ENCODE data around the gene XIRP1.
"Not testable (repeated sequence)": the region's sequence is repeated elsewhere in the genome, so short reads cannot be mapped to it uniquely, and the experiment has no call there.

Gene XIRP1

DNA sequence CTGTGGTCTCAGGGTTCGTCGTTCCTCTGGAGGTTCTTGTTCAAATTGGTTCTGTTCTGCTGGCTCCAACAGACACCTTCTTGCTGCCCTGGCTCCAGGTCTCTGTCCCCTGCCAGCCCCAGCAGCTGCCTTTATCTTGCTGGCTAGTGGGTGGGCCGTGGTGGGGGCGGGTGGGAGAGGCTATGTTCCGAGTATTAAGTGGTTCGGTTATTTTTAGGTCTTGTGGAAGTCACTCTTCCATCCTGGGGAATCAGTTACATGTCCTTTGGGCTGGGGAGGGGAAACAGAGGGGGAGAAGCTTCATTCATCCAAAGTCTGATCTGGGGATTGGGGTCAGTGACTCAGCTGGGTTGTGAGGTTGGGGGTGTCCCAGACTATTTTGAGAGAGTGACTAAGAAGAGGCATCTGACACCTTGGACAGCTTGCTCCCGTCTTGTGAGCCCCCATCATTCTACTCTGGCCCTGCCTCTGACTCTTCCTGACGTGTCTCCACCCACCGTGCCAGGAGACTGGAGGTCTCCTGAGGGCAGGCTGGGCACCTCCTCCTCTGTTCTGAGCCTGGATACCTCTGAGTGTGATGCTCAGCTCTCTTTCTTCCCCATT is at the start of gene XIRP1:
TSS of gene XIRP1 (minus strand) at position 106 of the 603 bp plus-strand sequence. CDS start 3,150 bp downstream, outside the sequence.
- DNase-seq: no peak

DNA sequence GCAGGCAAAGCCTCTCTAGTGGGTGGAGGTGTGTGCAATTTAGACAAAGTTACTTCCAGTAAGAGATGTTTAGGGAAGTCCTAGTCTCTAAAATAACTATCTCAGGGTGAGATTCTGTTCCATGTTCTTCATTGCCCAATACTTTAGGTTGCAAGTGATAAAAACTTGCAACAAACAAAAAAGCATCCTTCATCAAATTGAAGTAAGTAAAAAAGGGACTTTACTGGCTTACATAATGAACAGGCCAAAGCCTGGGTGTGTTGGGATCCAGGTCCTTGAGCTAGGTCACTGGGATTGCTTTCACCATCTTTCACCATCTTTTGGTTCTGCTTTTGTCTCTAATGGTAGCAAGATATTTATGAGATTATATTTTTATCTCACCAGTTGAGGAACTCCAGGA is 49.2 kb upstream of the XIRP1 start:
- DNase-seq: no peak

GRCh38 chr3:39237027-39237426 is 44.6 kb upstream of the XIRP1 start:
- DNase-seq: no peak

GRCh38 chr3:39234651-39235050 is 42.3 kb upstream of the XIRP1 start:
- DNase-seq: no peak

GRCh38 chr3:39232859-39233258 is 40.5 kb upstream of the XIRP1 start:
- no peak for DNase-seq

DNA sequence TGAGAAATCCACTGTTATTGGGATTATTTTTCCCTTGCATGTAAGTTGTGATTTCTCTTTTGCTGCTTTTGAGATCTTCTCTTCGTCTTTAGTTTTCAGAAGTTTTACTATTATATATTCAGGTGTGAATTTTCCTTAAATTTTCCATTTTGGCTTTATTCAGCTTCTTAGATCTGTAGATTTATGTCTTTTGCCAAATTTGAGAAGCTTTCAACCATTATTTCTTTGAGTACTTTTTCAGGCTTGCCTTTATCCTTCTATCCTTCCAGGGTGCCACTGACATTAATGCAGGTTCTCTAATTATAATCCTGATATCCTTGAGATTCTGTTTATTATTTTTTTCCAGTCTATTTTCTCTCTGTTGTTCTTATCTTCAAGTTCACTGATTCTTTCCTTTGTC is 38.1 kb upstream of the XIRP1 start:
- DNase-seq: no peak

- no peak for DNase-seq
Measured at GRCh38 chr3:39228496-39228895, 36.1 kb upstream of the XIRP1 start.

- DNase-seq: not testable (repeated sequence)
Measured at GRCh38 chr3:39227596-39227995, 35.2 kb upstream of the XIRP1 start.

DNA sequence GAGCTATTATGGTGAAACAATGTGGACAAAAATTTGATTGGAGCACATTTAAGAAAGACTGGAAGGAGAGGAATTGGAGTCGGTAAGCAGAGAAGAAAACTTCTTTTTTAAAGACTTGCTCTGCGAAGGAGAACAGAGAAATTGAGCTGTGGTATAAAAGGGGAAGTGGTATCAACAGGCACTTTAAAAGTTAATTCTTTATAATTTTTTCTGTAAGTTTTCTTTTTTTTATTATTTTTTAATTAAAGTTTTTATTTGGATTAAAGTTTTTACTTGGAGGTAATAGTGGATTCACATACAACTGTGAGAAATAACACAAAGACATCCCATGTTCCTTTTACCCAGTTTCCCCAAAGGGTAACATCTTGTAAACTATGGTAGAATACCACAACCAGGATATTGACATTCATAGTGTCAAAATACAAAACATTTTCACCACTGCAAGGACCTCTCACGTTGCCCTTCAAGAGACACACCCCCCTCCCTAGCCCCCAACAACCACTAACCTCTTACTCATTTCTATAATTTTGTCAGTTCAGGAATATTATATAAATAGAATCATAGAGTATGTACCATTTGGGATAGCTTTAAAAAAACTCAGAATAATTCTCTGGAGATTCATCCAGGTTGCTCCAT is 33.8 kb upstream of the XIRP1 start:
- DNase-seq: no peak

DNA sequence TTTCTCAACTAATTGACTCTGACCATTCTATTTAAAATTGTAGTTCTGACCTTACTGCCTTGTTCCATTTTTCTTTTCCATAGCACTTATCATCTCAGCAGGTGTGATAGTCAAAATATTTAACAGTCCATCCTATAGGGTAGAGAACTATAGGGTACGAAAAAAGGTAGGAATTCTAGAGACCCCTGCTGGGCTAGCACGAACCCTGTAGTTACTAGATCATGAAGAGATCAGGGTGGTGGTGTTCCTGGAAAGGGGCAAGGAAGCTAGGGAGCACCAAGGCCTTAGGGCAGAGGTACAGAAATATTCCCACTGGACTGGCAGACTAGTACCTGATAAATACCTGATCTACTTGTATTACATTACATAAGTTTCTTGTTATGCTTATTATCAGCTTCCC is 31.9 kb upstream of the XIRP1 start:
- DNase-seq: no peak

DNA sequence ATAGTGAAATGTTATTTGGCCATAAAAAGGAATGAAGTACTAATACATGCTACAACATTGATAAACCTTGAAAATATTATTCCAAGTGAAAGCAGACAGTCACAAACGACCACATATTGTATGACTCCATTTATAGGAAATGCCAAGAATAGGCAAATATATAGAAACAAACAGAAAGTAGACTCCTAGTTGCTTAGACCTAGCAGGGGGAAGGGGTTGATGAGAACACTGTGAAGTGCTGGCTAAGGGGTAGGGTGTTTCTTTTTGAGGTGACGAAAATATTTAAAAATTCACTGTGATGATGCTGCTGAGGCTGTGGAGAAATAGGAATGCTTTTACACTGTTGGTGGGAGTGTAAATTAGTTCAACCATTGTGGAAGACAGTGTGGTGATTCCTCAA is 30.5 kb upstream of the XIRP1 start:
- DNase-seq: no peak

GRCh38 chr3:39222462-39222861 is 30.1 kb upstream of the XIRP1 start:
- DNase-seq: no peak

DNA sequence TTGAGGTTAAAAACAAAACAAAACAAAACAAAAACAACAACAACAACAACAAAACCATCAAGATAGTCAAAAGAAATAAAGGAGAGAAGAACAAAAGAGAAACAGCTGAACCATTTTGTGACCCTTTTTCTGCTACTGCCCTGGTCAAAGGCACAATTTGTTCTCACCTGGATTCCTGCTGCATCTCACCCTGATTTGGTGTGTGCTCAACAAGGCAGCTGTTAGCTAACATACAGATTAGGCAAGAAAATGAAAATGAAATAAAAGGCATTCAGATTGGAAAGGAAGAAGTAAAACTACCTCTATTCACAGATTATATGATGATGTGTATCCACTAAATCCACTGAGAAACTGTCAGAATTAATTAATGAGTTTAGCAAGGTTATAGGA is 28.7 kb upstream of the XIRP1 start:
- no peak for DNase-seq

- DNase-seq: no peak
Measured at GRCh38 chr3:39220407-39221140, 28.2 kb upstream of the XIRP1 start.

GRCh38 chr3:39219702-39220101 is 27.3 kb upstream of the XIRP1 start:
- DNase-seq: no peak

DNA sequence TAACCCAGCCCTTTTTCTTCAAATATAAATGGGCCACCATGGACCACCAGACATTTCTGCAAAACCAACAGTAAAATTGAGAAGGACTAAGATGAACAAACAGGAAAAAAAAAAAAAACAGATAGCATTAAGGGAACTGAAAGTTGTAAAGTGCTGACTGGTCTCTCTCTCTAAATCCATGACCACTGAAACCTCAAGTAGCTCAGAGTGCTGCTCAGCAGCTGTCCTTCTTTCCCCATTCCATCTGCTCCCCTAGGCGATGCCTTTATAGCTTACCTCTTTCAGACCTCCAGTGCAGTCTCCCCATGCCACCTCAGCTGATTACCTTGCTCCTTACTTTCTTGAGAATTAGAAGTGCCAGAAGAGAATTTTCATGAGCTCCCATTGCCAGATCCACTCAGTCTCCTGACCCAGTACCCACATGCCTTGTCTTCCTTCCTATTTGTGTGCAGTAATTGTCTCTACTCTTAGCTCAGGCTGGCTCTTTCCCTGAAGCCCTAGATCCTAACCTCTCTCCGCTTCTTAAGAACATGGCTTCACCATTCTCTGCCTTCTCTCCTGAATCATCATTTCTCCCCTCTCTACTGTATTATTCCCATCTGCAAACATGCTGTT is 23.9 kb upstream of the XIRP1 start:
- DNase-seq: no peak

DNA sequence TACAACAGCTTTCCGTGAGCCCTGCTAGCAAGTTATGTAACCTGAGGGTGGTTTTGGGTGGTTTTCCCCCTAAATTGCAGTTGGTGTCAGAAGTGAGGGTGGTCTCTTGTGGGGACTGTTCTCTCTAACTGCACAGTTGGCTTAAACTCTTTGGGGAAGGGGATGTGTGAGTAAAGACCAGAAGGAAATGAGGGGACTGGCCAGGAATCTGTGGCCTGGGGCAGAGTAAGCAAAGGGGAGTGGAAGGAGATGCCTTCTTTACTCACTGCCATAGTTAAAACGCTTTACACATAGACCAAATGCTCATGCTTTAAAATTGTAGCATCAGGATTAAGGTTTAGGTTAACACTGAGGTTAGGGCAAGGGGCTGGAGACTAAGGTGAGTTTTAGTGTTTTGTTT is 21.2 kb upstream of the XIRP1 start:
- no peak for DNase-seq

DNA sequence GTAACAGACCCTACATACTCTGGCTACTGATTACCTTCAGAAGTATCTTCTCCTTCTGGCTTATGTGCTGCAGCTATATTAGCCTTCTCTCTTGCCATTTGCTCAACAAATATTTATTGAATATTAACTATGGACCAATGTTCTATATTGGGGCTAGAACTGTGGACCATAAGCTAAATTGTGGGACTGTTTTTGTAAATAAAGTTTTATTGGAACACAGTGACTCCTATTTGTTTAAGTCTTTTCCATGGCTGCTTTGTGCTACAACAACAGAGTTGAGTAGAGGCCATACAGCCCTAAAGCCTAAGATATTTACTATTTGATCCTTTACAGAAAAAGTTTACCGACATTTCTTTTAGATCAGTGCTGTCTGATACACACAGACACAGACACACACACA is 20.3 kb upstream of the XIRP1 start:
- DNase-seq: no peak

GRCh38 chr3:39211332-39212130 is 19.1 kb upstream of the XIRP1 start:
- no peak for DNase-seq

GRCh38 chr3:39210078-39210477 is 17.7 kb upstream of the XIRP1 start:
- DNase-seq: no peak

DNA sequence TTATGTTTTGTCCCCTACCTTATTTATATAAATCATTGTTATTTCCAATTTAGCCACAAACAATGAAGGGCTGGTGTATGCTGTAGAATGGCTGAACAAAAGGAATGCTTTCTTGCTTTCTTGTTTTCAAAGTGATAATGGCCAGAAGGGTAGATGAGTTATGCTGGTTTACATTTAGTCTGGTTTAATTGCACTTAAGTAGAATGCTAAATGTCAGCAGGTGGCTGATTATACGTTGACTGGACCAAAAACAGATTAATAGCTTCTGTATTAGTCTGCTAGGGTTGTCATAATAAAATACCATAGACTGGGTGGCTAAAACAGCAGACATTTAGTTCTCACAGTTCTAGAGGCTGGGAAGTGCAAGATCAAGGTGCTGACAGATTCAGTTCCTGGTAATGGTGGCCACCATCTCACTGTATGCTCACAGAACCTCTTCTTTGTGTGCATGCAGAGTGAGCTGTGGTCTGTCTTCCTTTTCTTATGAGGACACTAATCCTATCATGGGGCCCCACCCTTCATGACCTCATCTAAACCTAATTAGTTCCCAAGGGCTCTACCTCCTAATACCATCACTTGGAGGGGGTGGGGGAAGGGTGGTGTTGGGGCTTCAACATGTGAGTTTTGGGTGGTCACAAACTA is 17.1 kb upstream of the XIRP1 start:
- DNase-seq: no peak

GRCh38 chr3:39208463-39209055 is 16.2 kb upstream of the XIRP1 start:
- peak in 1 of 2 experiments; percentile 21 for DNase-seq

Measured in NCI-H1930 (cell line).